HG03025 (cell line): Measurements from ENCODE around the gene KLHL26.
A peak's percentile ranks its signal among the peaks of the same experiment; 100 is the strongest.
"Not testable (repeated sequence)": the region's sequence is repeated elsewhere in the genome, so short reads cannot be mapped to it uniquely, and the experiment has no call there.

Experiments used
- ATAC-seq: cut with Tn5 transposase; IDR thresholded peaks from one replicate; pipeline ENCODE4 v1.9.1; 2021; ENCODE audit warnings: mild to moderate bottlenecking, moderate library complexity; ENCODE audit not compliant: unreplicated experiment, low FRiP score

The KLHL26 gene, protein sequence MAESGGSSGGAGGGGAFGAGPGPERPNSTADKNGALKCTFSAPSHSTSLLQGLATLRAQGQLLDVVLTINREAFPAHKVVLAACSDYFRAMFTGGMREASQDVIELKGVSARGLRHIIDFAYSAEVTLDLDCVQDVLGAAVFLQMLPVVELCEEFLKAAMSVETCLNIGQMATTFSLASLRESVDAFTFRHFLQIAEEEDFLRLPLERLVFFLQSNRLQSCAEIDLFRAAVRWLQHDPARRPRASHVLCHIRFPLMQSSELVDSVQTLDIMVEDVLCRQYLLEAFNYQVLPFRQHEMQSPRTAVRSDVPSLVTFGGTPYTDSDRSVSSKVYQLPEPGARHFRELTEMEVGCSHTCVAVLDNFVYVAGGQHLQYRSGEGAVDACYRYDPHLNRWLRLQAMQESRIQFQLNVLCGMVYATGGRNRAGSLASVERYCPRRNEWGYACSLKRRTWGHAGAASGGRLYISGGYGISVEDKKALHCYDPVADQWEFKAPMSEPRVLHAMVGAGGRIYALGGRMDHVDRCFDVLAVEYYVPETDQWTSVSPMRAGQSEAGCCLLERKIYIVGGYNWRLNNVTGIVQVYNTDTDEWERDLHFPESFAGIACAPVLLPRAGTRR

DNA sequence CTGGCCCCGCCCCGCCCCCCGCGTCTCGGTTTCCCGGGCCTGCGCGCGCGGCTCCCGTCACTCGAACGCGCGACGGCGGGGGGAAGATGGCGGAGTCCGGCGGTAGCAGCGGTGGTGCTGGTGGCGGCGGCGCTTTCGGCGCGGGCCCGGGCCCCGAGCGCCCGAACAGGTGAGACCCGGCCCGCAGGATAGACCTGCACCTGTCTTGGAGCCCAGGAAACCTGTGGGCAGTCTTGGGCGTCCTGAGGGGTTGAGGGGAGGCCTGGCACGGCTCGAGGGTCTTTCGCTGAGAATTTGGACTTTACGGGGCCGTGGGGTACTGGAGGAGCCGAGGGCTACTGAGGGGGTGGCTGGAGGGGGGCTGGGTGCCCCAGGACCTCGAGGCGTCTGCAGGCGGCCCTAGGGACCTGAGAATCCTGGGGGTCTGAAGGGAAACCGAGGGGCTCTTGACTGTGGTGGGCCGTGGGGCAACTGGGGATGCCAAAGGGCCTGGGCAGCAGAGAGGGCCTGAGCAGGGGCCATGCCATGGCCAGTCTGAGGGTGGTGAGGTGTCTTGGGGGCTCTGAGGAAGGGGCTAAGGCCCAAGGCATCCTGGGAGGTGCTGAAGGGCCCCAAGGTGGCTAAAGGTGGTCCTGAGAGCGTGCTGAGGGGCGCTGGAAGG, at the start of gene KLHL26:
KLHL26 (plus strand) TSS at position 60 of the 661 bp plus-strand sequence; CDS start at position 87, 27 bp downstream.
- ATAC-seq, result no peak

DNA sequence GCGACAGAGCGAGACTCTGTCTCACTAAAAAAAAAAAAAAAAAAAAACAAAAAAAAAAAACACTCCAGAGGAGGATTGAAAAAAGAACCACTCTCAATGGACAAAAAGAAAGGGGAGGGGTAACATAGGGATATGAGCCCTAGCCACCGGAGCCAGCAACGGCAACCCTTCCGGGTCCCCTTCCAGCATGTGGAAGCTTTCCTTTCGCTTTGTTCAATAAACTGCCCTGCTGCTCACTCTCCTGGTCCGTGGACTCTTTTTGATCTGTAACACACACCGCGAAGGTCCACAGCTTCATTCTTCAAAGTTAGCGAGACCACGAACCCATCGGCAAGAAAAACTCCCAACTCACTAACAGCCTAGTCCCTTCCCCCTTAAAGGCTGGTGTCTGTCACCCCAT, 49.3 kb upstream of the KLHL26 start:
- no peak for ATAC-seq

DNA sequence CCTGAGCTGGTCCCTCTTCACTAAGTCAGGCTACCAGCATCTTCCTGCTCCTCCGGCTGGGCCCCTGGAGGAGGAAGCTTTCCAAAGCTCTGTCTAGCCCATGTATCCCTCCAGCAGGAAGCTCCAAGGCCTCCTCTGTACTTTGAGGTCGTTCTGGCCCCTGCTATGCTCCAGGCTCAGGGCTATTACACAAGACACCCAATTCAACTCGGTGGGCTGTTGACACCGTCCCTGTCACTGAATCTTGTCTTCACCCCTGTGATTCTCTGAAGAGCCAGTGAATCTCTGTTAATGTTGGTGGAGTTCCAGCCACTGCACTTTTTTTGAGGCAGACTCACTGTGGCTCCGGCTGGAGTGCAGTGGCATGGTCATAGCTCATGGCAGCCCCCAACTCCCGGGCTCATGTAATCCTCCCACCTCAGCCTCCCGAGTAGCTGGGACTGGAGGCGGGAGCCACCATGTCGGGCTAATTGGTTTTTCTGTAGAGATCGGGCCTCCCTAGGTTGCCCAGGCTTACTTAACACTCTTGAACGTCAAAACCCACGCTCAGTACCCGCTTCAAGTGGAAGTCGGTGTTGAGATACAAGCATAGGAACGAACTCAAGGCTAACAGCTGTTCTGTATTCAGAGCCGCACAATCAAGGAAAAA, 48.7 kb upstream of the KLHL26 start:
- no peak for ATAC-seq

DNA sequence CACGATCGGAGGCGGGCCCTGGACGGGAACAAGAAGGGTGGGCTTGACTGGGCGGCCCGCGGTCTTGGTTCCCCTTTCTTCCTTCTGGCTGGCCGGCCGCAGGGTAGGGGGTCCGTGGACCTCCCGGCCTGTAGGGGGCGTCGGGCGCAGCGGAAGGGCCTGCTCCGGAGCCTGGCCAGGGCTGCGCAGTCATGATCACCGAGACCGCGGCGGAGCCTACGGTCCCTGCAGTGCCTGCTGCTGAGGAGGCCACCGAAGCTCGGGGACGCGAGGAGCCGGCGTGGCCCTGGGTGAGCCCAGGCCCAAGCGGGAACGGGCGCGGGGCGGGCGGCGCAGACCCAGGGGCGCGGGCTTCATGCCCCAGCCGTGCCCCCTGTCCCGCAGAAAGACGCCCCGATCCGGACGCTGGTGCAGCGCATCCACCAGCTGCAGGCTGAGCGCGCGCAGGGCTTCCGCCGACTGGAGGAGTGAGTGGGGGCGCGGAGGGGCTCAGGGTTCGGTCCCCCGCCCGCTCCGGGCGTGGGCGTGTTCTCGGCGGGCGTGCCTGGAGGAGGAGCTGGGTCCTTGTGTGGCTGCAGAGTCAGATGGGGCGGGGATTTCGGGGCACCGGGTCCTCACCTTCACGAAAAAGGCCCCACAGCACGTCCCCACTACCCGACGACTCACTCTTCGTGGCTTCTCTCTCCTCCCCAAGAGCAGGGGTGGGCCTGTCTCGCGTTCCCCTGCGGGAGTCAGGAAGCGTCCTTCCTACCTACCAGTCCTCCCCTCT, 48.0 kb upstream of the KLHL26 start, which contains the start of gene REX1BD:
REX1BD (plus strand) TSS at position 188 of the 769 bp plus-strand sequence; CDS start at position 192, 4 bp downstream.
- ATAC-seq, result peak; percentile 41

- ATAC-seq, result peak; percentile 8
These were observed 47.2 kb upstream of the KLHL26 start for GRCh38 chr19:18589380-18590272.

DNA sequence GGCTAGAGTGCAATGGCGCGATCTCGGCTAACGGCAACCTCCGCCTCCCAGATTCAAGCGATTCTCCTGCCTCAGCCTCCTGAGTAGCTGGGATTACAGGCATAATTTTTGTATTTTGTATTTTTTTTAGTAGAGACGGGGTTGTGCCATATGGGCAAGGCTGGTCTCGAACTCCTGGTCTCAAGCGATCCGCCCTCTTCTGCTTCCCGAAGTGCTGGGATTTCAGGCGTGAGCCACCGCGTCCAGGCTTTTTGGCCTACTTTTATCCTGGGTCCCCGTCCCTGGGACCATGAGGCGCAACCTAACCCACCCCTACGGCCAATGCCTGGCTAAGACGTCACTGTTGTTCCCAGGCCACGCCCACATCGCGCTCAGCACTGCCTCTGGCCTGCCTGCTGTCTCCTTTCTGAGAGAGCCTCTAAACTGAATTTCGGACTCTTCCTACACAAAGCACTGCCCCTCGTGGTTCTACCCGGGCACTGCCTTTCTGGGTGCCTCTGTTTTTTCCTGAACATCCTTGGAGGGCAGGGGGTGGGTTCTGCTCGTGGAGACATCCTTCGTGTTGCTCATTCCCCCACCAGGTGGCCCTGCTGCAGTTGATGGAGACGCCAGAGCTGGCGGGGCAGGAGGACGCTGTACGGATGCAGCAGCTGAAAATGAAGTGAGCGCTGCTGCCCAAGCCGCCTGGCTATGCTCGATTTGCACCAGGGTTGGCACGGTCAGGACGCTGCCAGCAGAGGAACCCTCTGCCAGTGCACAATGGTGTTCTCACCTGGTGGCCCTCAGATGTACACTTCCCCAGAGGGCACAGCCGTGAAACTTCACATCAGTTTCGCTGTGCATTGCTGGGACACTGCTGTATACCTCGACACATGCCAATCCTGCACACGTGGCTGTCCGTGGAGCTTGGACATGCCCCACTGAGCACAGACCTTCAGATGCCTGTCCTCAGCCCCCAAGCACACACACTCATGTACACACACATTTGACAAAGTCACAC, 46.3 kb upstream of the KLHL26 start:
- no peak for ATAC-seq

- no peak for ATAC-seq
These were observed 45.0 kb upstream of the KLHL26 start for GRCh38 chr19:18591735-18592385.

DNA sequence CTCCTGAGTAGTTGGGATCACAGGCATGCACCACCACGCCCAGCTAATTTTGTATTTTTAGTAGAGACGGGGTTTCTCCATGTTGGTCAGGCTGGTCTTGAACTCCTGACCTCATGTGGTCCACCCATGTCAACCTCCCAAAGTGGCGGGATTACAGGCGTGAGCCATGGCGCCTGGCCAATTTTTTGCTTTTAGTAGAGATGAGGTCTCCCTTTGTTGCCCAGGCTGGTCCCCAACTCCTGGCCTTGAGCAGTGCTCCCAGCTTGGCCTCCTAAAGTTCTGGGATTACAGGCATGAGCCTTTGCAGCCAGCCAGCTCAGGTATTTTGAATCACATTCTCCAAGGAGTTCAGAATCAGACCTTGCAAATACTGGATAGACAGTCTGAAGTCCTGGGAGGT, 44.1 kb upstream of the KLHL26 start:
- not testable (repeated sequence) for ATAC-seq

GRCh38 chr19:18593367-18594095, 43.3 kb upstream of the KLHL26 start:
- no peak for ATAC-seq

DNA sequence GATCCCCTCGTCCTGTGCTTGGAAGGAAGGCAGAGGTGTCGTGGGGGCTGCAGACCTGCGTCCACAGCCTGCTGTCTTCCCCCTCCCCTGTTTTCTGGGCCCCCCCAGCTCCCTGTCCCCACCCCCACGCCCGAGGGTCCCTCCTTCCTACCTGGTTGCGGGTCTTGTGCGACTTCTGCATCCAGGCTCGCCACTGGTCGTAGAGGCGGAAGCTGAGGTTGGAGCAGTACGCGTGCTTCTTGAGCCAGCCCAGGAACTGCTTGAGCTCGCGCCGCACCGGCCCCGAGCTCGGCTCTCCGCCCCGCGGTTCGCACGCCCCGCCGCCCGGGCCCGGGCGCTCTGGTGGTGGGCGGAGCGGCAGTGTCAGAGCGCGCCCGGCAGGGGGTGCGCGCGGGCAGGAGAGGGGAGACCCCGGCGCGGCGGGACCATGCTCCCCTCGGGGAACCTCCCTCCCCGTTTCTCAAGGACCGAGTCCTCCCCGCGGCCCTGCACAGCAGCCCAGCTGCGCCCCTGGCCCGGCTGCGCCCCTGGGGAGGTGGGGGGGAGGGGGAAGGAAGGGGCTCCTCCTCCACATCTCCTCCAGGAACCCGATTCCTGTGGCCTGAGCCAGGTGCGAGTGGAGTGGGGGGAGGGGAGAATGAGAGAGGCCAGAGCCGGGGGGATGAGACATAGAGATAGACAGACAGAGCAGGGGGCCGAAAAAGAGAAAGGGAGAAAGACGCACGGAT, 42.6 kb upstream of the KLHL26 start:
- ATAC-seq, result peak; percentile 37

GRCh38 chr19:18594824-18595373, 41.9 kb upstream of the KLHL26 start:
- ATAC-seq, result no peak

DNA sequence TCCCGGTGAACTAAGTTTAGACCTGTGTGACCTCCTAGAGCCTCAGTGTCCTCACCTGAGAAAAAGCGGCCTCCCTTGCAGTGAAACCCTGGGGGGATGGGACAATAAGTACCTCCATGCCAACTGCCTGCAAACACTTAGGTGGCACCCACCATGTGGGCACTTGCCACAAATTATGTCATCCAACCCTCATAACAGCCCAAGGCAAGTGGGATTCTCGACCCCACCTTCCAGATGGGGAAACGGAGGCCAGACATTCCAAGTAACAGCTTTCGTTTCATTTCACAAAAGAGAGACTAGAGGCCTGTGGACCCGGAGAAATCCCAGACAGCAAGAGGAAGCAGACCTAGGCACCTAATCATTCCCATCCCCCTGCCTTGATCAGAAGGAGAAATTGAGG, 41.4 kb upstream of the KLHL26 start:
- no peak for ATAC-seq

GRCh38 chr19:18596752-18597157, 40.1 kb upstream of the KLHL26 start:
- no peak for ATAC-seq

DNA sequence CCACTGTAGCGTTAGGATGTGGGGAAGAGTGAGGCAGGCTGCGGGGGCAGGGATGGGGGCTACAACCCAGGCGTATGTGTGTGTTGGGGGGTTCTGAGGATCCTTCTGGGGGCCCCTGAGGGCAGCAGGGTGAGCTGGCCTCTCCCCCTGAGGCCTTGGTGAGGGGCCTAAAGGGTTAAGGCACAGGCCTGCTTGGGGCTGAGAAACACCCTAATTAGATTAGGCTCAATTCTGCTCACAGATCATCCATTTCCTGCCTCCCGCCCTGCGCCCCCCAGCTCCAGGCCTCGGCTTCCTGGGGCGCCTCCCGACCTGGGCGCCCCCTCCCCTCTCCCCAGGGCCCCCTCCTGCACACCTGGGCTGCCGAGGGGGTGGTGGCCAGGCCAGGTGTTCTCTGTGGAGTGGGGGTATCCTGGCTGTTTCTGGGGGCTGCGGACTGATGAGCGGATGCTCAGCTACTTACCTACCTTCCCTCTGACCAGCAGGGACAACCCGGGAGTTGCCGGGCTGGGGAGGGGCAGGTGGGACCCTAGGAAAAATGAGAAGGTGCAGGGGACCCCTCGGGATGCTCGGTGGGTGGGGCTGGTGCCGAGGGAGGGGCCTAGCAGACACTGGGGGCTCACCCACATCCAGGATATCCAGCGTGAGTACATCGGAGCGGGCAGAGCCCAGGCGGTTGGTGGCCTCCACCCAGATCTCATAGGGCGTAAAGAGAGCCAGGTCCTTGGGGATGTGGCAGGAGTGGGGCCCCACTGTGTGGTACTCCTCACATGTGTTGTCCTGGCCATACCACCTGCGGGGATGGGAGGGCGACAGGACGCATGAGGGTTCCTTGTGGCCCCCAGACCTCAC, 38.8 kb upstream of the KLHL26 start:
- no peak for ATAC-seq

- no peak for ATAC-seq
These were observed 37.3 kb upstream of the KLHL26 start for GRCh38 chr19:18599485-18599884.
